ENCODE data around the gene GFER. TPM values are rescaled to one million over a fixed set of nuclear protein-coding genes. Genes with fewer than 3 reads are reported as not detected.
A peak's percentile ranks its signal among the peaks of the same experiment; 100 is the strongest.

GFER gene
- total and polyA plus RNA-seq, 5 donors from 2014 or later, result 18.4 to 45.5 (median 35.9) TPM

GRCh38 chr16:1965396-1966001 lies 18.5 kb upstream of the GFER start:
- peaks cover 8 to 48% (median 27%) of the 10 kb centered on the region in 4 donors for H3K4me1 Mint-ChIP-seq
- peaks cover 16% of the 10 kb centered on the region for H3K36me3 ChIP-seq (ENCODE audit: control insufficient read depth, insufficient read depth, low read length)
- peaks cover 0 to 3% (median 0%) of the 10 kb centered on the region in 7 donors for H3K9me3 Mint-ChIP-seq
- peak in 2 of 3 donors; percentile 29 to 34 for DNase-seq
- H3K27me3 Mint-ChIP-seq, result peaks cover 6% of the 10 kb centered on the region
- peak overlapping the region; percentile 70 to 97 (median 97) for H3K27ac Mint-ChIP-seq
- H3K4me3 Mint-ChIP-seq, result peak overlapping the region; percentile 94 to 97 (median 96)
- no peaks in the 10 kb centered on the region for H3K27me3 ChIP-seq (ENCODE audit: control insufficient read depth, insufficient read depth, low read length)
- peak overlapping the region; percentile 71 for H3K4me3 ChIP-seq (ENCODE audit: low read depth, low read length)
- ATAC-seq (ENCODE audit: low read depth in 2 of 2), result no peak
- peaks cover 18% of the 10 kb centered on the region for H3K36me3 Mint-ChIP-seq
- H3K27ac ChIP-seq (ENCODE audit: insufficient read depth, low read length, poor library complexity, severe bottlenecking), result peak overlapping the region; percentile 98
- peaks cover 39% of the 10 kb centered on the region for H3K4me1 ChIP-seq (ENCODE audit: control insufficient read depth, insufficient read depth, low read length, poor library complexity, severe bottlenecking)
- H3K9me3 ChIP-seq (ENCODE audit: control insufficient read depth in 2 of 2, low read length in 2 of 2), result no peaks in the 10 kb centered on the region

- no peak for DNase-seq
These were observed 17.5 kb upstream of the GFER start, which contains the start of gene RNF151 for GRCh38 chr16:1966460-1966859. Gene RNF151, plus strand, starts transcription at chr16:1966856. Its CDS starts 26 bp downstream, at chr16:1966882.

GRCh38 chr16:1968146-1968953 lies 15.6 kb upstream of the GFER start:
- peaks cover 6 to 44% (median 23%) of the 10 kb centered on the region in 4 donors for H3K4me1 Mint-ChIP-seq
- H3K27ac Mint-ChIP-seq, result no peak overlapping the region
- peaks cover 8% of the 10 kb centered on the region for H3K36me3 Mint-ChIP-seq
- peak overlapping the region in 2 of 4 donors; percentile 35 to 82 for H3K4me3 Mint-ChIP-seq
- Histone ChIP-seq H3K36me3 (ENCODE audit: control insufficient read depth, insufficient read depth, low read length) (no peaks in the 10 kb centered on the region), H3K9me3 (ENCODE audit: control insufficient read depth in 2 of 2, low read length in 2 of 2) (no peaks in the 10 kb centered on the region), H3K4me1 (ENCODE audit: control insufficient read depth, insufficient read depth, low read length, poor library complexity, severe bottlenecking) (peaks cover 44% of the 10 kb centered on the region), H3K27me3 (ENCODE audit: control insufficient read depth, insufficient read depth, low read length) (no peaks in the 10 kb centered on the region), H3K27ac (ENCODE audit: insufficient read depth, low read length, poor library complexity, severe bottlenecking) (no peak overlapping the region), H3K4me3 (ENCODE audit: low read depth, low read length) (no peak overlapping the region)
- H3K27me3 Mint-ChIP-seq, result peaks cover 17% of the 10 kb centered on the region
- no peak for DNase-seq
- peaks cover 0 to 1% (median 0%) of the 10 kb centered on the region in 7 donors for H3K9me3 Mint-ChIP-seq
- no peak for ATAC-seq (ENCODE audit: low read depth in 2 of 2)

More at GRCh38 chr16:1966460-1966859, 17.5 kb upstream of the GFER start, which contains the start of gene RNF151:
- Histone ChIP-seq H3K27ac (ENCODE audit: insufficient read depth, low read length, poor library complexity, severe bottlenecking) (peak within 1 kb of the TSS; percentile 98), H3K4me1 (ENCODE audit: control insufficient read depth, insufficient read depth, low read length, poor library complexity, severe bottlenecking) (peaks cover 38% of the 10 kb centered on the region), H3K27me3 (ENCODE audit: control insufficient read depth, insufficient read depth, low read length) (no peaks in the 10 kb centered on the region), H3K4me3 (ENCODE audit: low read depth, low read length) (peak within 1 kb of the TSS; percentile 71), H3K36me3 (ENCODE audit: control insufficient read depth, insufficient read depth, low read length) (peaks cover 14% of the 10 kb centered on the region), H3K9me3 (ENCODE audit: control insufficient read depth in 2 of 2, low read length in 2 of 2) (no peaks in the 10 kb centered on the region)
- Mint-ChIP-seq H3K9me3 (peaks cover 0 to 3% (median 0%) of the 10 kb centered on the region in 7 donors), H3K27me3 (peaks cover 6% of the 10 kb centered on the region), H3K27ac (peak within 1 kb of the TSS; percentile 69 to 97 (median 97)), H3K36me3 (peaks cover 13% of the 10 kb centered on the region), H3K4me3 (peak within 1 kb of the TSS; percentile 94 to 97 (median 96)), H3K4me1 (peaks cover 3 to 47% (median 25%) of the 10 kb centered on the region in 4 donors)
- ATAC-seq (ENCODE audit: low read depth in 2 of 2), result no peak

GRCh38 chr16:1971796-1972489 lies 12.1 kb upstream of the GFER start, which contains the start of gene TBL3:
Gene TBL3, plus strand, starts transcription at chr16:1972053. Its CDS starts 112 bp downstream, at chr16:1972165.
- peak within 1 kb of the TSS; percentile 91 to 98 (median 96) for H3K4me3 Mint-ChIP-seq
- Histone ChIP-seq H3K4me1 (ENCODE audit: control insufficient read depth, insufficient read depth, low read length, poor library complexity, severe bottlenecking) (peaks cover 24% of the 10 kb centered on the region), H3K9me3 (ENCODE audit: control insufficient read depth in 2 of 2, low read length in 2 of 2) (no peaks in the 10 kb centered on the region), H3K27me3 (ENCODE audit: control insufficient read depth, insufficient read depth, low read length) (no peaks in the 10 kb centered on the region), H3K36me3 (ENCODE audit: control insufficient read depth, insufficient read depth, low read length) (peaks cover 21% of the 10 kb centered on the region), H3K4me3 (ENCODE audit: low read depth, low read length) (peak within 1 kb of the TSS; percentile 81), H3K27ac (ENCODE audit: insufficient read depth, low read length, poor library complexity, severe bottlenecking) (peak within 1 kb of the TSS; percentile 92)
- H3K36me3 Mint-ChIP-seq, result peaks cover 6% of the 10 kb centered on the region
- no peaks in the 10 kb centered on the region for H3K9me3 Mint-ChIP-seq
- H3K27me3 Mint-ChIP-seq, result peaks cover 14% of the 10 kb centered on the region
- peaks cover 6 to 31% (median 11%) of the 10 kb centered on the region in 4 donors for H3K4me1 Mint-ChIP-seq
- ATAC-seq (ENCODE audit: low read depth in 2 of 2), result peak; percentile 97 to 98
- DNase-seq, result peak; percentile 95 to 98 (median 98)
- peak within 1 kb of the TSS; percentile 94 to 99 (median 98) for H3K27ac Mint-ChIP-seq

GRCh38 chr16:1972490-1972877 lies 11.5 kb upstream of the GFER start:
- Histone ChIP-seq H3K4me1 (ENCODE audit: control insufficient read depth, insufficient read depth, low read length, poor library complexity, severe bottlenecking) (peaks cover 24% of the 10 kb centered on the region), H3K9me3 (ENCODE audit: control insufficient read depth in 2 of 2, low read length in 2 of 2) (no peaks in the 10 kb centered on the region), H3K27ac (ENCODE audit: insufficient read depth, low read length, poor library complexity, severe bottlenecking) (peak overlapping the region; percentile 92), H3K27me3 (ENCODE audit: control insufficient read depth, insufficient read depth, low read length) (no peaks in the 10 kb centered on the region), H3K4me3 (ENCODE audit: low read depth, low read length) (no peak overlapping the region), H3K36me3 (ENCODE audit: control insufficient read depth, insufficient read depth, low read length) (peaks cover 23% of the 10 kb centered on the region)
- H3K9me3 Mint-ChIP-seq, result no peaks in the 10 kb centered on the region
- H3K36me3 Mint-ChIP-seq, result peaks cover 6% of the 10 kb centered on the region
- no peak for DNase-seq
- H3K4me3 Mint-ChIP-seq, result peak overlapping the region; percentile 91 to 98 (median 96)
- H3K27ac Mint-ChIP-seq, result peak overlapping the region in 1 of 3 donors; percentile 94
- H3K4me1 Mint-ChIP-seq, result peaks cover 6 to 31% (median 11%) of the 10 kb centered on the region in 4 donors
- H3K27me3 Mint-ChIP-seq, result peaks cover 14% of the 10 kb centered on the region
- ATAC-seq (ENCODE audit: low read depth in 2 of 2), result no peak

- Histone ChIP-seq H3K4me3 (ENCODE audit: low read depth, low read length) (no peak overlapping the region), H3K9me3 (ENCODE audit: control insufficient read depth in 2 of 2, low read length in 2 of 2) (no peaks in the 10 kb centered on the region), H3K27me3 (ENCODE audit: control insufficient read depth, insufficient read depth, low read length) (no peaks in the 10 kb centered on the region), H3K4me1 (ENCODE audit: control insufficient read depth, insufficient read depth, low read length, poor library complexity, severe bottlenecking) (peaks cover 24% of the 10 kb centered on the region), H3K36me3 (ENCODE audit: control insufficient read depth, insufficient read depth, low read length) (peaks cover 33% of the 10 kb centered on the region), H3K27ac (ENCODE audit: insufficient read depth, low read length, poor library complexity, severe bottlenecking) (no peak overlapping the region)
- no peak for ATAC-seq (ENCODE audit: low read depth in 2 of 2)
- Mint-ChIP-seq H3K27ac (no peak overlapping the region), H3K36me3 (peaks cover 6% of the 10 kb centered on the region), H3K4me3 (peak overlapping the region; percentile 27 to 96 (median 50)), H3K9me3 (no peaks in the 10 kb centered on the region), H3K4me1 (peaks cover 6 to 31% (median 11%) of the 10 kb centered on the region in 4 donors), H3K27me3 (peaks cover 14% of the 10 kb centered on the region)
- DNase-seq, result no peak
These were observed 10.4 kb upstream of the GFER start for GRCh38 chr16:1973461-1974156.

Measured in CD4-positive, CD25-positive, alpha-beta regulatory T cell (primary cell).